DOHH2 (cell line): ENCODE measurements around the gene AUTS2.

Experiments used
- H3F3A ChIP-seq: fragments of 200-600 bp; sonication (generic), shearing (Covaris generic); 2 replicates; pipeline ENCODE4 v1.6.0; 2016; ENCODE audit warnings: antibody characterized with exemption, mild to moderate bottlenecking; ENCODE audit not compliant: control insufficient read depth, insufficient read depth
- H3K27ac ChIP-seq: fragments of 200-600 bp; sonication (generic); 2 replicates; pipeline ENCODE4 v1.5.1; 2014; ENCODE audit warnings: low read depth, mild to moderate bottlenecking, low read length, moderate library complexity
- H3K27me3 ChIP-seq: fragments of 200-600 bp; sonication (generic); 2 replicates; pipeline ENCODE4 v1.6.1; 2014; ENCODE audit warnings: mild to moderate bottlenecking, low read length, mixed read lengths; ENCODE audit not compliant: control insufficient read depth
- H3K36me3 ChIP-seq: fragments of 200-600 bp; sonication (generic); 2 replicates; pipeline ENCODE4 v1.6.1; 2014; ENCODE audit warnings: mild to moderate bottlenecking, low read length, moderate library complexity, mixed read lengths; ENCODE audit not compliant: control insufficient read depth
- H3K4me1 ChIP-seq: fragments of 200-600 bp; sonication (generic); 2 replicates; pipeline ENCODE4 v1.6.1; 2014; ENCODE audit warnings: mild to moderate bottlenecking, low read length, mixed read lengths; ENCODE audit not compliant: control insufficient read depth
- H3K4me2 ChIP-seq: fragments of 200-600 bp; sonication (generic); 2 replicates; pipeline ENCODE4 v1.6.0; 2014; ENCODE audit warnings: mild to moderate bottlenecking, low read length, moderate library complexity
- H3K4me3 ChIP-seq: fragments of 200-600 bp; sonication (generic); 2 replicates; pipeline ENCODE4 v1.5.1; 2014; ENCODE audit warnings: mild to moderate bottlenecking, low read length, mixed read lengths
- H3K79me2 ChIP-seq: fragments of 200-600 bp; sonication (generic); 2 replicates; pipeline ENCODE4 v1.6.1; 2014; ENCODE audit warnings: mild to moderate bottlenecking, low read length, mixed read lengths; ENCODE audit not compliant: control insufficient read depth
- H3K9me2 ChIP-seq: fragments of 200-600 bp; sonication (generic); replicated peaks from 2 replicates; pipeline ENCODE4 v1.6.1; 2014; ENCODE audit warnings: mild to moderate bottlenecking, low read length, mixed read lengths; ENCODE audit not compliant: control insufficient read depth
- H3K9me3 ChIP-seq: fragments of 200-600 bp; sonication (generic); 2 replicates; pipeline ENCODE4 v1.6.1; 2014; ENCODE audit warnings: antibody characterized with exemption, low read length, mixed read lengths; ENCODE audit not compliant: control insufficient read depth, insufficient read depth
- H4K20me1 ChIP-seq: fragments of 200-600 bp; sonication (generic); 2 replicates; pipeline ENCODE4 v1.6.0; 2014; ENCODE audit warnings: low read depth, mild to moderate bottlenecking, antibody characterized with exemption, low read length, moderate library complexity; ENCODE audit not compliant: control insufficient read depth, insufficient read depth
- EZH2phosphoT487 ChIP-seq: fragments of 200-600 bp; sonication (generic); IDR thresholded peaks from 2 replicates; pipeline ENCODE4 v1.6.1; 2017; ENCODE audit warnings: borderline replicate concordance, mild to moderate bottlenecking, antibody characterized with exemption, low read length, moderate library complexity, mixed read lengths
- TF ChIP-seq, protein P1 (sequence below): fragments of 200-600 bp; sonication (generic); IDR thresholded peaks from one replicate; pipeline ENCODE4 v1.5.1; 2014; ENCODE audit warnings: antibody characterized with exemption, mild to moderate bottlenecking, low read depth, low read length; ENCODE audit not compliant: poor library complexity, severe bottlenecking

Gene AUTS2

DNA sequence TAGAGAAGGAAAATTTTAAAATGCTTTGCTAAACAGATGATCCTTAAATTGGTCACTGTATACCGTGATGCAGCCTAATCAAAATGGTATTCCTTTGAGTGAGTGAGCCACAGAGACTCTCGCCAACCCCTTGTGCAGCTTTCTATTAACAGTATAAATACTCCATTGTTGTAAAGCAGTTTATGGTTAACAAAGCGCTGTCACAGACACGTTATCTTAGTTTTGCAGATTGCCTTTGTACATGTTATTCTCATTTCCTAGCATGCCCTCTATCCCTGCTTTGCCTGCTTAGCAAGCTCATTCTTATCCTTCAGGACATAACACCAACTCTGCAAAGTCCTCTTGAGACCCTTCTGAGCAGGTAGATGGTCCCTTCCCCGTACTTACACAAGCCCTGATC, 694.4 kb downstream of the AUTS2 start:
- Histone ChIP-seq H3K79me2 (no peaks in the 10 kb centered on the region), H3K4me3 (no peak overlapping the region), H3K4me1 (no peaks in the 10 kb centered on the region), H3K27ac (no peak overlapping the region), H3K4me2 (no peak overlapping the region), H3F3A (no peaks in the 10 kb centered on the region), H3K36me3 (no peaks in the 10 kb centered on the region), H3K9me3 (no peaks in the 10 kb centered on the region), H4K20me1 (no peaks in the 10 kb centered on the region), H3K27me3 (no peaks in the 10 kb centered on the region), H3K9me2 (no peaks in the 10 kb centered on the region)
- TF ChIP-seq EZH2phosphoT487: no peak
- TF ChIP-seq, protein P1, sequence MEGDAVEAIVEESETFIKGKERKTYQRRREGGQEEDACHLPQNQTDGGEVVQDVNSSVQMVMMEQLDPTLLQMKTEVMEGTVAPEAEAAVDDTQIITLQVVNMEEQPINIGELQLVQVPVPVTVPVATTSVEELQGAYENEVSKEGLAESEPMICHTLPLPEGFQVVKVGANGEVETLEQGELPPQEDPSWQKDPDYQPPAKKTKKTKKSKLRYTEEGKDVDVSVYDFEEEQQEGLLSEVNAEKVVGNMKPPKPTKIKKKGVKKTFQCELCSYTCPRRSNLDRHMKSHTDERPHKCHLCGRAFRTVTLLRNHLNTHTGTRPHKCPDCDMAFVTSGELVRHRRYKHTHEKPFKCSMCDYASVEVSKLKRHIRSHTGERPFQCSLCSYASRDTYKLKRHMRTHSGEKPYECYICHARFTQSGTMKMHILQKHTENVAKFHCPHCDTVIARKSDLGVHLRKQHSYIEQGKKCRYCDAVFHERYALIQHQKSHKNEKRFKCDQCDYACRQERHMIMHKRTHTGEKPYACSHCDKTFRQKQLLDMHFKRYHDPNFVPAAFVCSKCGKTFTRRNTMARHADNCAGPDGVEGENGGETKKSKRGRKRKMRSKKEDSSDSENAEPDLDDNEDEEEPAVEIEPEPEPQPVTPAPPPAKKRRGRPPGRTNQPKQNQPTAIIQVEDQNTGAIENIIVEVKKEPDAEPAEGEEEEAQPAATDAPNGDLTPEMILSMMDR: no peak

DNA sequence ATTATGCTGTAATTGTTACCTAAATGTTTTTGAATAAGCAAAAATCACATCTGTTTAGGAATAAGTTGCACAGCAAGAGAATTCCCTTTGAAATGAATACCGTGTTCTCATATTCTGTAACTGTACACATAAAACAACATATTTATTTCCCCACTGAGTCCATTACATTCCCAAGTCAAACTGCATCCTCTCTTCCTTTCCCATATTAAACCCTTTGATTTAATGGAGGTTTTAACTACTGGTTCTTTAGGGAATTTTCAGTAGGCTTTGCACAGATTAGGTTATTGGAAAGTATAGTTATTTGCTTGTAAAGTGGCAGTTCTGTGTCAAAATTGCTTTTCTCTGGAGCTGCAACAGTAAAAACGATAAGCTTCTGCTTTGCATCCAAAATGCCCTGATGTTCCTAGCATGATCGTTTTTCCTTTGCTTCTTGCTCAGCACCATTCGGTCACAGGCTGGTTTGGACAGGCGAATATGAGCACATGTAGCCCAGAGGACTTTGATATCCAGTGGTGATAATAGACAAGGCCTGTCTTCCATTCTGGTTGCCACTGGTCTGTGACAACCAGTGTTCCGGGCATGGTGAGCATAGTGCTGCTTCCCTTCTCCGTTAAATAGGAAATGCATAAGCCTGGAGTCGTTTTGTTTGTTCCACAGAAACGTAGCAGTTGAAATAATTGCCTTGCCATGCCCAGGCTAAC, 696.1 kb downstream of the AUTS2 start:
- H3K4me2 ChIP-seq: no peak overlapping the region
- H3K36me3 ChIP-seq: no peaks in the 10 kb centered on the region
- no peak overlapping the region for H3K4me3 ChIP-seq
- TF ChIP-seq EZH2phosphoT487: no peak
- TF ChIP-seq, protein P1: no peak
- no peaks in the 10 kb centered on the region for H3K9me2 ChIP-seq
- no peak overlapping the region for H3K27ac ChIP-seq
- no peaks in the 10 kb centered on the region for H3K79me2 ChIP-seq
- H3F3A ChIP-seq: no peaks in the 10 kb centered on the region
- no peaks in the 10 kb centered on the region for H4K20me1 ChIP-seq
- H3K4me1 ChIP-seq: no peaks in the 10 kb centered on the region
- H3K27me3 ChIP-seq: no peaks in the 10 kb centered on the region
- H3K9me3 ChIP-seq: no peaks in the 10 kb centered on the region

DNA sequence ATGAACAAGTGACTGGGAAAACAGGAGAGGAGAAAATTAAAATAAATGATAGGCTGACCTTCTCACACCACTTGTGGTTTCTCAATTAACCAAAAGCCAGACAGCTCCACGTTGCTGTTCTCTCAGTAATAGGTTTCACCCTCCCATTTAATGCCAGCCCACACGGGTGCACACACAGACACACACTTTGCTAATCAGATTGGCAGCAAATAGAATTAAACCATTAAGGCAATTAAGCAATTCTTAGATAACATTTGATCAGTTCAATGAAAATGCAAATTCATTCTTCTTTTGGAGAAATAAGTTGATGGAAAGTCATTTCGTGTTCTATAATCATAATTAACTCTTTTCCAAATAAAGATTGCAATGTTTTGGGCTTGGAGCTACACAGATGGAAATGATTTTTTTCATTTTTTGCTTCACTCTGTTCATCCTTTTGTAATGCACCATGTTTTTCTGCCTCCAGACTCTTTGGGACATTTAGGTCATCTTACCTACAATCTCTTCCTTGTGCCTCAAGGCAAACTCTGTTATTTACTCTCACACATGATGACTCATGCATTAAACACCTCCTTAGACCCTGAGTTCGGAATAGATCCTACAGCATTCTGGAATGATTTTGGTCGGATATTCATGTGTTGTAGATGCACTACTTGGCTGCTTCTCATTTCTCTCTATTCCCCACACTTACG, 700.7 kb downstream of the AUTS2 start:
- no peaks in the 10 kb centered on the region for H3K4me1 ChIP-seq
- H3K9me3 ChIP-seq: no peaks in the 10 kb centered on the region
- H4K20me1 ChIP-seq: no peaks in the 10 kb centered on the region
- no peaks in the 10 kb centered on the region for H3F3A ChIP-seq
- no peaks in the 10 kb centered on the region for H3K79me2 ChIP-seq
- no peaks in the 10 kb centered on the region for H3K36me3 ChIP-seq
- H3K9me2 ChIP-seq: no peaks in the 10 kb centered on the region
- H3K4me2 ChIP-seq: no peak overlapping the region
- no peak overlapping the region for H3K4me3 ChIP-seq
- H3K27me3 ChIP-seq: no peaks in the 10 kb centered on the region
- no peak overlapping the region for H3K27ac ChIP-seq
- TF ChIP-seq, protein P1: no peak
- no peak for TF ChIP-seq EZH2phosphoT487
